HG02678 (cell line): ENCODE results near the gene SUSD1.

Source experiments
- ATAC-seq: cut with Tn5 transposase; IDR thresholded peaks from one replicate; pipeline ENCODE4 v1.9.1; 2021; ENCODE audit warnings: mild to moderate bottlenecking, moderate library complexity; ENCODE audit not compliant: unreplicated experiment

Gene SUSD1

GRCh38 chr9:112020680-112021596 lies 154.2 kb downstream of the SUSD1 start:
- peak; percentile 63 for ATAC-seq

- no peak for ATAC-seq
Observed at GRCh38 chr9:112017878-112018277, 157.2 kb downstream of the SUSD1 start.

- ATAC-seq = no peak
Observed at GRCh38 chr9:112015736-112016135, 159.4 kb downstream of the SUSD1 start.

GRCh38 chr9:112015149-112015548 lies 159.9 kb downstream of the SUSD1 start:
- ATAC-seq = no peak

GRCh38 chr9:112013266-112013665 lies 161.8 kb downstream of the SUSD1 start:
- no peak for ATAC-seq

- ATAC-seq = peak; percentile 74
Observed at GRCh38 chr9:112012026-112012902, 162.8 kb downstream of the SUSD1 start.

GRCh38 chr9:112011051-112011620 lies 164.0 kb downstream of the SUSD1 start:
- no peak for ATAC-seq

- no peak for ATAC-seq
Observed at GRCh38 chr9:112010537-112010936, 164.6 kb downstream of the SUSD1 start.

GRCh38 chr9:112009656-112010055 lies 165.4 kb downstream of the SUSD1 start:
- ATAC-seq = no peak

- peak; percentile 35 for ATAC-seq
Observed at GRCh38 chr9:112007575-112008240, 167.4 kb downstream of the SUSD1 start.

GRCh38 chr9:112006361-112007020 lies 168.6 kb downstream of the SUSD1 start:
- ATAC-seq = no peak

- ATAC-seq = no peak
Observed at GRCh38 chr9:112005939-112006338, 169.2 kb downstream of the SUSD1 start.

- no peak for ATAC-seq
Observed at GRCh38 chr9:112003538-112003937, 171.6 kb downstream of the SUSD1 start.

GRCh38 chr9:112002847-112003457 lies 172.1 kb downstream of the SUSD1 start:
- ATAC-seq = no peak

- ATAC-seq = no peak
Observed at GRCh38 chr9:112002131-112002846, 172.8 kb downstream of the SUSD1 start.

GRCh38 chr9:112000743-112001142 lies 174.4 kb downstream of the SUSD1 start:
- ATAC-seq = no peak

- ATAC-seq = no peak
Observed at GRCh38 chr9:111999319-111999718, 175.8 kb downstream of the SUSD1 start.

- ATAC-seq = no peak
Observed at GRCh38 chr9:111997831-111998230, 177.3 kb downstream of the SUSD1 start.

GRCh38 chr9:111994831-111995458 lies 180.2 kb downstream of the SUSD1 start:
- ATAC-seq = peak; percentile 56
